BLaER1 (cell line): ENCODE data around the gene FOXP1.

Source experiments
- H3K27ac ChIP-seq: shearing (Covaris generic); formaldehyde crosslinking; 2 replicates; pipeline ENCODE4 v1.8.1; 2022
- H3K27me3 ChIP-seq: shearing (Covaris generic); formaldehyde crosslinking; 2 replicates; pipeline ENCODE4 v1.8.1; 2022
- H3K36me3 ChIP-seq: shearing (Covaris generic); formaldehyde crosslinking; 2 replicates; pipeline ENCODE4 v1.8.1; 2022
- H3K4me1 ChIP-seq: shearing (Covaris generic); formaldehyde crosslinking; 2 replicates; pipeline ENCODE4 v1.8.1; 2022
- H3K4me2 ChIP-seq: shearing (Covaris generic); formaldehyde crosslinking; 2 replicates; pipeline ENCODE4 v1.8.1; 2022
- H3K4me3 ChIP-seq: shearing (Covaris generic); formaldehyde crosslinking; 2 replicates; pipeline ENCODE4 v1.8.1; 2022
- H3K9ac ChIP-seq: shearing (Covaris generic); formaldehyde crosslinking; 2 replicates; pipeline ENCODE4 v1.8.1; 2022
- H3K9me3 ChIP-seq: shearing (Covaris generic); formaldehyde crosslinking; 2 replicates; pipeline ENCODE4 v1.8.1; 2022
- H4K20me1 ChIP-seq: shearing (Covaris generic); formaldehyde crosslinking; 2 replicates; pipeline ENCODE4 v1.8.1; 2022
- Cebpa-rat ChIP-seq: shearing (Covaris generic); IDR thresholded peaks from 2 replicates; pipeline ENCODE4 v1.8.1; 2022

FOXP1 gene

DNA sequence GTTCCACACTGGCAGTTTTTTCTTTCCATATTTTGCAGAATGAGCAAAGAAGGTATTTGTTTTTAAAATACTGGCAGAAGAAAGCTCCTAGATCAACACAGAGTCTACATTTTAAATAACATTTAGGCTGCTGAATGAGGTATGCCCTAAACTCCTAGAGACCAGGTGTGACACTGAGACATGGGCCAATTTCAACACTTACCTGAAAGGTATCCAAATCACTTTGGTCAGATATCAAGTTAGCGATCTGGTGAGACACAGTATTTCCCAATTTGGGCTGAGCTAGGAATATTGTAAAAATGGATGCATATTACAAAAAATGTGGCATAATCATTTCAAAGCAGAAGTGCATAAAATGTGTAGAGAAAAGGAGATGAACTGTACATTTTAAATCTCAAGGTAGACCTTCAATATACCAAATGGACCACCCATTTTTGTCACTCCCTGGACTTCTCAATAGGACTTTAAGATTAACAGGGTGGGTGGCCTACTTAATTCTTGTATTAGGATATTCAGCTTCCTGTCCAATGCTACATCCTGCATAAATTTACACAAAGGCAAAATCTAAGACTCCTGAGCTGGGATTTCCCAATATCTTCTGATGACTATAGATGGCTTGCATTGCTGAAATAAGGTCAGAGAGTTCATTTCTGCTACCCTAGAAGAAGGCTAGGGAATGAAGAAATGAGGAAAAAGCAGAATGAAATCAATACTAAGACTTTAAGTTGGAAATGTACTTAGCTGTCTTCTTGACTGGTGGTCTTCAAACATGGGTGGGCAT lies 487.8 kb downstream of the FOXP1 start:
- no peak for TF ChIP-seq Cebpa-rat
- H3K4me2 ChIP-seq, result no peak overlapping the region
- peaks cover 9% of the 10 kb centered on the region; the same call in 1 of the 2 replicates for H4K20me1 ChIP-seq
- H3K36me3 ChIP-seq, result 0 out of 2 replicates have a peak, but pooled peaks cover 4% of the 10 kb centered on the region
- no peaks in the 10 kb centered on the region for H3K27me3 ChIP-seq
- H3K4me1 ChIP-seq, result peaks cover under 1% of the 10 kb centered on the region; the same call in 1 of the 2 replicates
- H3K4me3 ChIP-seq, result no peak overlapping the region
- H3K9ac ChIP-seq, result no peak overlapping the region
- no peaks in the 10 kb centered on the region for H3K9me3 ChIP-seq
- no peak overlapping the region for H3K27ac ChIP-seq

DNA sequence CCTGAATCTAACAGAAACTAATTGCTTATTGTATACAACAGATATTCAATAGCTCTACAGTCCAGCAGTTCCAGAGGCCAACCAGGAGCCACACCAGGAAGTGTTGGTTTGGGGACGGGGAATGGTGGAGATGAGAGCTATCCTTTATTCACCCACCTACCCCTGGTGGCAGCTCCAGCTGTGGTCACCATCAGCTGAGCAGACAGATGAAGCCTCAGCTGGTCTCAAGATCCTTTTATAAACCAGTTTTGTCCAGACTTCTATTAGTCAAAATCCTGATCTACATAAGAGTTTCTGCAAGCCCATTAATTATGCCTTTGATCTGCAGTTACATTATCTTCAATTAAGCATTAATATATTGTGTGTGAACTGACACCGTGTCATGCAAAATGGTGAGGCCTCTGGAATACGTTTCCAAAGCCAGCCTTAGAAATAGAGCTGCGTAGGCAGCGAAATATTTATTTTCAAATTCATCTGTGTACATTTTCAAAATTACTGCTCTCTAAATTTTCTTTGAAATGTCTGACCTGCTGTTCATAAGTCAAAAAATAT lies 488.8 kb downstream of the FOXP1 start:
- Histone ChIP-seq H3K4me1 (peaks cover 8% of the 10 kb centered on the region; the same call in 1 of the 2 replicates), H3K9ac (no peak overlapping the region), H3K36me3 (0 out of 2 replicates have a peak, but pooled peaks cover 4% of the 10 kb centered on the region), H3K9me3 (no peaks in the 10 kb centered on the region), H3K4me3 (no peak overlapping the region), H4K20me1 (peaks cover 8% of the 10 kb centered on the region; the same call in 1 of the 2 replicates), H3K27me3 (no peaks in the 10 kb centered on the region), H3K27ac (no peak overlapping the region), H3K4me2 (no peak overlapping the region)
- no peak for TF ChIP-seq Cebpa-rat

DNA sequence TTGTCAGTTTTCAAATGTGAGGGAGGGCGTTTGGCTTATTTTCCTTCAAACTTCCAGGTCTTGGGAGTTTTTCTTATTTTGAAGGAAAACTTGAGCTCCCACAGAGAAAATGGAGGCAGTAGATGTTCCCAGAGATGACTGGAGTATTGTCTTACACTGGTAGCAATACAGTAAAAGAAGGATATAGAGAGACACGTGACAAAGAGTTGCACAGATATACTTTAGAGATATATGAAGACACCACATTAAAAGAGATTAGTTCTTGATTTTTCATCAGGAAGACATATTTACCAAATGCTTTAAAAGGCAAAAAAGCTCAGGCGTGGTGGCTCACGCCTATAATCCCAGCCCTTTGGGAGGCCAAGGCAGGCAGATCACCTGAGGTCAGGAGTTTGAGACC lies 490.9 kb downstream of the FOXP1 start:
- Histone ChIP-seq H3K36me3 (peaks cover 8% of the 10 kb centered on the region; the same call in 1 of the 2 replicates), H3K4me3 (no peak overlapping the region), H3K9ac (no peak overlapping the region), H4K20me1 (no peaks in the 10 kb centered on the region; the same call in 1 of the 2 replicates), H3K4me2 (no peak overlapping the region), H3K9me3 (no peaks in the 10 kb centered on the region), H3K27me3 (no peaks in the 10 kb centered on the region), H3K4me1 (peaks cover 8% of the 10 kb centered on the region; the same call in 1 of the 2 replicates), H3K27ac (no peak overlapping the region)
- no peak for TF ChIP-seq Cebpa-rat

DNA sequence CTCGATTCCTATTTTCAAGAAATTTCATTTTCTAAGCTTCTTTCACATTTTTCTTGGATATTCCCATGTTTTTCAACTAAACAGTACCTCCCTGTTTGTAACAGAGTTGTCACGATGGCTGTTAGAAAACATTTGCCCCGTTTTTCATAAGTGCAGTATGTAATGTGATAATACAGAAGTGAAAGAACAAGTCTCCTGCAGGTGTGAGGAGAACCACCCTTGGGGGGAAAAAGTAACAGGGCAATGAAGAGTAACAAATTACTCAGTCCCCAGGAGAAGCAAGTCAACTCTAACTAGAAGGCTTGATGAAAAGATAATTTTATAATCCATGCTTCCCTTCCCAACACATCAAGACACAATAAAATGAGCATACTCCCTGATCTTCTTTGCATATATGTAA lies 493.3 kb downstream of the FOXP1 start:
- Histone ChIP-seq H3K9ac (no peak overlapping the region), H3K27me3 (no peaks in the 10 kb centered on the region), H3K4me2 (no peak overlapping the region; the same call in 1 of the 2 replicates), H4K20me1 (peaks cover 11% of the 10 kb centered on the region; the same call in 1 of the 2 replicates), H3K4me3 (no peak overlapping the region), H3K4me1 (peaks cover 8% of the 10 kb centered on the region; the same call in 1 of the 2 replicates), H3K9me3 (no peaks in the 10 kb centered on the region), H3K36me3 (peaks cover 4% of the 10 kb centered on the region; the same call in 1 of the 2 replicates), H3K27ac (no peak overlapping the region)
- TF ChIP-seq Cebpa-rat, result no peak

DNA sequence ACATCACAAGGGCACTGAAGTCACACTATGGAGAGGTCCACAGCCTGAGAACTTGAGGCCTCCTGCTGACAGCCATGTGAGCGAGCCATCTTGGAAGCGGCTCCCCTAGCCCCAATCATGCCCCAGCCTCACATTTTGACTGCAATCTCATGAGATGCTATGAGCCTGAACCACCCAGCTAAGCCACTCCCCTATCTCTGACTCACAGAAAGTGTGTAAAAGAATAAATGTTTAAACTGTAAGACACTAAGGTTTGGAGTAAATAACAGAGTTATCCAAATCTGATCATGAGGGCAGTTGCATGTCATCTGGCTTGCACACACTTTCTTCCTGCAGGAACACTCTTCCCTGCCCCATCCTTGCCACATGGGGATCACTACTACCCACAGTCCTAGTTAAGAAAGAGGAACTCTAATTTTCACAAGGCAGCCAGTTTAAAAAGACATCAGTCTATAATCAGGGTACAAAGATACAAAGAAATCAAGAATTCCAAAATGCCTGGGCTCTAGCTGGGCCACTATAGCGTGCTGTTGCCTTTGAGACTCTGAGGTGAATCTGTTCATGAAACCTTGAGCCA lies 494.2 kb downstream of the FOXP1 start:
- peaks cover 18% of the 10 kb centered on the region; the same call in 1 of the 2 replicates for H4K20me1 ChIP-seq
- H3K27ac ChIP-seq, result no peak overlapping the region
- no peak for TF ChIP-seq Cebpa-rat
- H3K9ac ChIP-seq, result no peak overlapping the region
- H3K4me2 ChIP-seq, result no peak overlapping the region
- H3K27me3 ChIP-seq, result no peaks in the 10 kb centered on the region
- peaks cover 8% of the 10 kb centered on the region; the same call in 1 of the 2 replicates for H3K4me1 ChIP-seq
- H3K4me3 ChIP-seq, result no peak overlapping the region
- no peaks in the 10 kb centered on the region for H3K9me3 ChIP-seq
- H3K36me3 ChIP-seq, result peaks cover 3% of the 10 kb centered on the region; the same call in 1 of the 2 replicates

DNA sequence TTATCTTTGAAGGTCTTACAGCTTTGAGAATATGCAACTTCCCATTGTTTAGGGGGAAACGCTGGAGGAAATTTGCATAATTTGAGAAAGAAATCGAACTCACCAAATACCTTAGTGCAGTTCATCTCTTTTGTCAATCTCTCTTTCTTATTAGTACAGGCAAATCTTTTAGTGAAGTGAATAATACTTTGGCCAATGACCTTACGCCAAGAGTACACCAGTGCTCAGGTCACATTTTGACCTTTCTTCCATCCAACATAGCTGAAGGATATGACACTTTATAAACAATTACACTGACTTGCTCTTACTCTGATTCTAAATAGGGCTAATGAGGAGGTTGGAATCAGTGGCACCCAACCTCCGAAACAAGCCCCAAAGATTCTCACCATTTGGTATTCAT lies 494.8 kb downstream of the FOXP1 start:
- Histone ChIP-seq H3K27me3 (no peaks in the 10 kb centered on the region), H3K4me3 (no peak overlapping the region), H3K4me2 (no peak overlapping the region), H4K20me1 (peaks cover 22% of the 10 kb centered on the region; the same call in 1 of the 2 replicates), H3K9me3 (no peaks in the 10 kb centered on the region), H3K27ac (no peak overlapping the region), H3K9ac (no peak overlapping the region), H3K4me1 (peaks cover 8% of the 10 kb centered on the region; the same call in 1 of the 2 replicates), H3K36me3 (peaks cover 3% of the 10 kb centered on the region; the same call in 1 of the 2 replicates)
- TF ChIP-seq Cebpa-rat, result no peak

DNA sequence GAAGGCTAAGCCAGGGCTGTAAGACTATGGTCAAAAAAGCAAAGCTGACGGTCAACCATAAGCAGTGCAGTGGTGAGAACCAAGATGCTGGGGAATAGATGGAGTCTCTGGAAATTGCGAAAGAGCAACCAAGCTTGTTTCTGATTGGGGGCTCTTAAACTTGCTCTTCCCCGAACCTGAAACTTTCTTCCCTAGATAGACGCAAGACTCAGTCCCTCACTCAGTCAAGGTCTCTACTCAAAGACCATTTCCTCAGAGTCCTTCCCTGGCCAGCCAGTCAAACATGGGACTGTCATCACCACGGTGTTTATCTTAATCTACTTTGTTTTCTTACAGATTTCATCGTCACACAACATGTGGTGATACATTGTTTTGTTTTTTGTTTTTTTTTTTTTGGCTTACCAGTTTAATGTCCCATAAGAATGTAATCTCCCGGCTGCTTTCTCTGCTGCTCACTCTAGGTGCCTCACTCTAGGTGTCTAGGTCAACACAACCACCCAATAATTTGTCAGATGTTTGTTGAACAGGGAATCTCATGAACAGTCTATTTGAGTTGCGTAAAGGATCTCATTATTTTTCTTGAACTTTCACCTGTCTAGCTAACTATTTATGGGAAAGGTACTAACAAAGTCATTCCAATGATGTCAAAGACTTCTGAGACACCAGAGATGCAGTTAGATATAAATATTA lies 495.4 kb downstream of the FOXP1 start:
- Histone ChIP-seq H3K27me3 (no peaks in the 10 kb centered on the region), H4K20me1 (peaks cover 28% of the 10 kb centered on the region; the same call in 1 of the 2 replicates), H3K4me2 (no peak overlapping the region), H3K9me3 (no peaks in the 10 kb centered on the region), H3K9ac (no peak overlapping the region), H3K4me1 (peaks cover 8% of the 10 kb centered on the region; the same call in 1 of the 2 replicates), H3K36me3 (peaks cover 3% of the 10 kb centered on the region; the same call in 1 of the 2 replicates), H3K27ac (no peak overlapping the region), H3K4me3 (no peak overlapping the region)
- TF ChIP-seq Cebpa-rat, result no peak

DNA sequence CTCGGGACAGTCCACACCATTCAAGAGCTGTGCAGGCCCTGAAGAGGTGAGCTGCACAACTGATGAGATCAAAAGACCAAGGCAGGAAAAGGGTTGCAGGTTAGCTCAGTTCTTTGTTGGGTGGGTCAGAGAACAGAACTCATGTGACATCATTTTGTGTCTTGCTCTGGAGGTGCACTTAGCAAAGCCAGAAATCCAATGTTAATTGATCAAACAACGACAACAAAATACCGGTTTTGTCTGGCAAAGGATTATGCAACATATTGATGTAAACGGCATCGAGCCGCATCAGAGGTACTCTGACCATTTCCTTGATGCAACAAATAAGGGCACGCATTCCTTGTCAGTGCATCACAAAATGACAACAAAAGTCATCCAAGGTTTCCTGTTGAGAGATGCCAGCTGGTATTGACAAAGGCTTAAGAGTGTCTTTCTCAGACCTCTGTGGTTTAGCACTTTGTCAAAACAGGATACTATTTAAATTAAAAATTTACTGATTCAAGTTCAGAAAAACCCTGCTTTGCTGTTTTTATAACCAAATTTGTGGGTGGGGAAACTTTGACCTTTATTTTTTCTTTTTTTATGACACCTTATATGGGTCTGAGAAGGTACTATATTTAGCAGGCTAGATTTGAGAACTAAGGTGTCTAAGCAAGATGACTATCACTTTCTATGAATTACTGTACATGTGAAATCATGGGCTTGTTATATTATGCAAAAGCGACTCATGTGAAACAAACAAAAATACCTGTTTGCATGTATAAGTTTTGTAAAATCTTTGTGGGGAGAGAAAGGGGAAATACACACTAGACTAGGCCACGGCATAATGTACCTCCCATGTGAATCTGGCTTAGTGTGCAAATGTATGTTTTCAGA lies 496.1 kb downstream of the FOXP1 start:
- Histone ChIP-seq H3K27ac (no peak overlapping the region), H3K9ac (no peak overlapping the region), H3K27me3 (no peaks in the 10 kb centered on the region), H4K20me1 (peaks cover 33% of the 10 kb centered on the region; the same call in 1 of the 2 replicates), H3K4me3 (no peak overlapping the region), H3K4me2 (no peak overlapping the region), H3K36me3 (peaks cover 3% of the 10 kb centered on the region; the same call in 1 of the 2 replicates), H3K4me1 (peaks cover 8% of the 10 kb centered on the region; the same call in 1 of the 2 replicates), H3K9me3 (no peaks in the 10 kb centered on the region)
- TF ChIP-seq Cebpa-rat, result no peak
